ENCODE results near the gene ARMC6.
A peak's percentile ranks its signal among the peaks of the same experiment; 100 is the strongest.
"Not testable (repeated sequence)": the region's sequence is repeated elsewhere in the genome, so short reads cannot be mapped to it uniquely, and the experiment has no call there.

Gene ARMC6

GRCh38 chr19:19077103-19077502 is 43.7 kb downstream of the ARMC6 start:
- DNase-seq = peak; percentile 28 to 47

- DNase-seq = no peak
These were observed 45.4 kb downstream of the ARMC6 start for GRCh38 chr19:19078801-19079200.

GRCh38 chr19:19079571-19079970 is 46.2 kb downstream of the ARMC6 start:
- DNase-seq = no peak

- DNase-seq = peak in 1 of 2 donors; percentile 36
These were observed 48.3 kb downstream of the ARMC6 start for GRCh38 chr19:19081642-19082151.

GRCh38 chr19:19083413-19084178 is 50.2 kb downstream of the ARMC6 start:
- DNase-seq = no peak

- no peak for DNase-seq
These were observed 54.3 kb downstream of the ARMC6 start for GRCh38 chr19:19087676-19088075.

GRCh38 chr19:19094513-19094912 is 61.1 kb downstream of the ARMC6 start:
- no peak for DNase-seq

- DNase-seq = no peak
These were observed 62.3 kb downstream of the ARMC6 start for GRCh38 chr19:19095691-19096090.

GRCh38 chr19:19096641-19097627 is 63.5 kb downstream of the ARMC6 start:
- no peak for DNase-seq

GRCh38 chr19:19098084-19098702 is 64.8 kb downstream of the ARMC6 start:
- no peak for DNase-seq

GRCh38 chr19:19098703-19099632 is 65.6 kb downstream of the ARMC6 start:
- no peak for DNase-seq

GRCh38 chr19:19101540-19101939 is 68.1 kb downstream of the ARMC6 start:
- DNase-seq = no peak

- DNase-seq = not testable (repeated sequence)
These were observed 69.2 kb downstream of the ARMC6 start for GRCh38 chr19:19102566-19102965.

GRCh38 chr19:19103167-19103566 is 69.8 kb downstream of the ARMC6 start:
- no peak for DNase-seq

GRCh38 chr19:19105365-19106055 is 72.1 kb downstream of the ARMC6 start:
- no peak for DNase-seq

GRCh38 chr19:19106056-19106551 is 72.7 kb downstream of the ARMC6 start:
- DNase-seq = no peak

- not testable (repeated sequence) for DNase-seq
These were observed 73.5 kb downstream of the ARMC6 start for GRCh38 chr19:19106938-19107337.

- no peak for DNase-seq
These were observed 74.3 kb downstream of the ARMC6 start for GRCh38 chr19:19107654-19108053.
